NT2/D1 (cell line): ENCODE data around the gene WDR43.

Experiments
- SUZ12 ChIP-seq: IDR thresholded peaks from 2 replicates; pipeline ENCODE4 v1.6.1; 2011; ENCODE audit not compliant: insufficient read length, insufficient read depth; ENCODE audit errors: extremely low read depth
- YY1 ChIP-seq: IDR thresholded peaks from 2 replicates; pipeline ENCODE4 v1.6.1; 2011; ENCODE audit not compliant: insufficient read length, insufficient read depth
- ZNF274 ChIP-seq: IDR thresholded peaks from 2 replicates; pipeline ENCODE4 v1.6.1; 2011; ENCODE audit warnings: mild to moderate bottlenecking, low read depth, low read length

GRCh38 chr2:28978606-28979005 is 84.1 kb downstream of the WDR43 start:
- no peak for TF ChIP-seq YY1
- no peak for TF ChIP-seq ZNF274
- TF ChIP-seq SUZ12: no peak
